Chondrocyte (in vitro differentiated cells): ENCODE data around the gene PNMA8B. TPM values are rescaled to one million over a fixed set of nuclear protein-coding genes. Genes with fewer than 3 reads are reported as not detected.

ENCODE experiments used
- DNase-seq: peaks from one replicate; pipeline ENCODE4 v3.0.0; 2021; ENCODE audit warnings: mixed read lengths, low spot score
- H3K27ac Mint-ChIP-seq: one replicate; pipeline ENCODE4 v1.8.0; 2021; ENCODE audit warnings: mild to moderate bottlenecking, moderate library complexity, mixed read lengths; ENCODE audit not compliant: unreplicated experiment
- H3K27me3 Mint-ChIP-seq: 2 replicates; pipeline ENCODE4 v1.8.0; 2021; ENCODE audit warnings: low read depth, mixed read lengths
- H3K36me3 Mint-ChIP-seq: 2 replicates; pipeline ENCODE4 v1.8.0; 2021; ENCODE audit warnings: low read depth, mixed read lengths
- H3K4me1 Mint-ChIP-seq: 2 replicates; pipeline ENCODE4 v1.8.0; 2021; ENCODE audit warnings: low read depth, mild to moderate bottlenecking, mixed read lengths
- H3K4me3 Mint-ChIP-seq: one replicate; pipeline ENCODE4 v1.8.0; 2021; ENCODE audit warnings: mild to moderate bottlenecking, moderate library complexity, mixed read lengths; ENCODE audit not compliant: unreplicated experiment
- H3K9me3 Mint-ChIP-seq: 2 replicates; pipeline ENCODE4 v1.8.0; 2021; ENCODE audit warnings: low read depth, mixed read lengths
- CTCF ChIP-seq: fragments of 200-600 bp; sonication (generic); IDR thresholded peaks from 2 replicates; pipeline ENCODE4 v1.5.0; 2021; ENCODE audit warnings: antibody characterized with exemption, mild to moderate bottlenecking, moderate library complexity
- total RNA-seq: library from RNA; stranded (reverse); gene quantifications from 3 replicates; pipeline ENCODE4 v1.2.1, GENCODE V29; 2021

Gene PNMA8B
- total RNA-seq, 1 donor from 2014 or later: 2.2 TPM

DNA sequence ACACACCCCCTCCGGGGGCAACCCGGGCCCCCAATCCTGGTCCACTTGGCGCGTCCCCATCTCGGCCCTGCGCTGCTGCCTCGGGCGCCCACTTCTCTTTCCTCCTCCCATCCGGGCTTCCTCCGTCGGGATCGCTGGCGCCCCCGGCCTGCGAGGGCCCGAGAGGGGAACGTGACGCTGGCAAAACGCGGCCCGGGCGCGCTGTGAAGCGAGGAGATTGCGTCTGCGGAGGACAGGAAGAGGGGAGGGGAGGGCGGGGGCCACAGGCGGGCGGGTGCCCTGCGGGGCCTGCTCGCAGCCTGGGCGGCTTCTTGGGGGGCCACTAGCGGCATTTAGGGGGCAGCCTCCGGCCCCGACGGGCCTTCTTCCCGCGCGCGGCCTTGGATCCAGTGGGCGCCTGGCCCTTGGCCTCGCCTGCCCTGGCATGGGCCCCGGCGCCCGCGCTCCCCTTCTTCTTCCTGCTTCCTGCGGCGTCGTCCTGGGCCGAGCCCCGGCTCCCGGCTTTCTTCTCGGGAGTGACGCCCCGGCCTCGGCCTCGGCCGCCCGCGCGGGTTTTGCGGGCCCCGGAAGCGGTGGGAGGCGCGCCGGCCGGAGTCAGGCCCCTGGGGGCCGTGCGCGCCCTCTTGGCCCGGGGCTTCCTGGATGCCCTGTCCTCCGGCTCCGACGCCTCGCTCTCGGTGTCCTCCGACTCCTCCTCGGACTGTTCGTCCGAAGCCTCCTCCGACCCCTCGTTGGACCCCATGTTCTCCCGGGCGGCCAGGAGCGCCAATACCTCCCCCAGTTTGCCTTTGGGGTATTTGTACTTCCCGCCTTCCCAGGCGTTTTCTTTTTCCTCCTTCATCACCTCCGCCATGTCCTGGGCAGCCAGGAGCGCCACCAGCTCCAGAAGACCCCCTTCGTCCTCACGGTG is 2.2 kb downstream of the PNMA8B start:
- H3K9me3 Mint-ChIP-seq: no peaks in the 10 kb centered on the region
- peaks cover 1% of the 10 kb centered on the region for H3K27me3 Mint-ChIP-seq
- DNase-seq: no peak
- no peak overlapping the region for H3K27ac Mint-ChIP-seq
- H3K4me3 Mint-ChIP-seq: no peak overlapping the region
- no peaks in the 10 kb centered on the region for H3K36me3 Mint-ChIP-seq
- TF ChIP-seq CTCF: no peak
- peaks cover 19% of the 10 kb centered on the region for H3K4me1 Mint-ChIP-seq

DNA sequence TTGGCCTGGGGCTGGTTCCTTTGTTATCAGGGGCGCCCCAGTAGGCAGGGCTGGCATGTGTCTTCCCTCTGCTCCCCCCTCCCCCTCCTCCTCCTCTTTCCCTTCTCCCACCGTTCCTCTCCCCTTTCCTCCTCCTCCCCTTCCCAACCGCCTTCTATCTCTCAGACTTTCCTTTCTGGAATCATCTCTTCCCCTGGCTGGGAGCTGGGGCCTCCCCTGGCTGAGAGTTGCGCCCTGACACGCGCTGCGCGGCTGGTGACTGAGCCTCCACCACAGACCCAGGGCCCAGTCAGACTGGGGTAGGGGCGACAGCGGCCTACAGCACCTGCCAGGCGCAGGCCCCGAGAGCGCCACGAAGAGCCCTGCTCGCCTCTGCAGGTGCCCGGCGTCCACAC is 2.8 kb downstream of the PNMA8B start:
- no peaks in the 10 kb centered on the region for H3K9me3 Mint-ChIP-seq
- no peak overlapping the region for H3K4me3 Mint-ChIP-seq
- peaks cover 1% of the 10 kb centered on the region for H3K27me3 Mint-ChIP-seq
- no peak for TF ChIP-seq CTCF
- H3K27ac Mint-ChIP-seq: no peak overlapping the region
- no peaks in the 10 kb centered on the region for H3K36me3 Mint-ChIP-seq
- peaks cover 24% of the 10 kb centered on the region for H3K4me1 Mint-ChIP-seq
- DNase-seq: no peak

DNA sequence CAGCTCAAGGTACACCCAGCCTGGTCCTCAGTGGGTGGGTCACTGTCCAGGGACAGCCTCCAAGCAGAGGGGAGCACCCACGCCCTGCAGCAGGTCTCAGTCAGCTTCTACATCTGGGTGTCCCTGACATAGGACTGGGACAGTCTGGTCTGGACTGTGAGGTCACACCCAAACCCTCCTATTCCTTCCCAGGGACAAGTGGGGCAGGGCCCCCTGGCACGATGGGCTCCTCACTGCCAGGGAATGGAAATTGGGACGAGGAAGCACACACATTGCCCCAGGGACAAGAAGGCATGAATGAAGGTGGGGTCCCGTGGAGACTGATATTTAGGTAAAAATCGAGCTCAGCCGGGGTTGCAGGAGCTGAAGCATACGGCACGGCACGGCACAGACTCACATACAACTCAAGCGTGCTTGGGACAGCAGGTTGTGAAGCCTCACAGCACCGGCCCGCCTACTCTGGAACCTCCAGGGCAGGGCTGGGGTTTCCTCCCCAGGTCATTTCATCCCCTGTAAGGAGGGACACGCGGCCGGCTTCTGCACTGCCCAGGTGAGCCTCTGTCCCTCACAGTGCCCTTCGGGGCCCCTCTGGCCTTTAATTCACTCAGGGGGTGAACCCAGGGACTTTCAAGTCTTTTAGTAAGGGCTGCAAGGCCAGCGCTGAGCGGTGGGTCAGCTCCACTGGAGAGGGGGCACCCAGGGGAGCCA is 3.5 kb downstream of the PNMA8B start:
- H3K27ac Mint-ChIP-seq: no peak overlapping the region
- H3K4me1 Mint-ChIP-seq: peaks cover 31% of the 10 kb centered on the region
- H3K27me3 Mint-ChIP-seq: peaks cover 1% of the 10 kb centered on the region
- no peaks in the 10 kb centered on the region for H3K36me3 Mint-ChIP-seq
- no peak overlapping the region for H3K4me3 Mint-ChIP-seq
- no peak for DNase-seq
- no peak for TF ChIP-seq CTCF
- H3K9me3 Mint-ChIP-seq: no peaks in the 10 kb centered on the region

- peaks cover 33% of the 10 kb centered on the region for H3K4me1 Mint-ChIP-seq
- no peak overlapping the region for H3K27ac Mint-ChIP-seq
- no peaks in the 10 kb centered on the region for H3K36me3 Mint-ChIP-seq
- H3K9me3 Mint-ChIP-seq: no peaks in the 10 kb centered on the region
- H3K27me3 Mint-ChIP-seq: peaks cover 1% of the 10 kb centered on the region
- no peak overlapping the region for H3K4me3 Mint-ChIP-seq
- no peak for DNase-seq
- no peak for TF ChIP-seq CTCF
Measured at GRCh38 chr19:46490774-46491173, 4.9 kb downstream of the PNMA8B start.

GRCh38 chr19:46489445-46490272 is 6.0 kb downstream of the PNMA8B start:
- H3K4me3 Mint-ChIP-seq: peak overlapping the region; percentile 24
- no peaks in the 10 kb centered on the region for H3K9me3 Mint-ChIP-seq
- H3K27me3 Mint-ChIP-seq: peaks cover 1% of the 10 kb centered on the region
- peak overlapping the region; percentile 74 for H3K27ac Mint-ChIP-seq
- no peaks in the 10 kb centered on the region for H3K36me3 Mint-ChIP-seq
- TF ChIP-seq CTCF: peak; percentile 42
- H3K4me1 Mint-ChIP-seq: peaks cover 30% of the 10 kb centered on the region
- no peak for DNase-seq
